HepG2 (cell line): Measurements from ENCODE around the gene CCBE1.

ENCODE experiments used
- NFE2L2 ChIP-seq: fragments of 150-350 bp; IDR thresholded peaks from 2 replicates; pipeline ENCODE4 v1.6.1; 2014; ENCODE audit warnings: low read length
- POLR2A ChIP-seq, 2 experiments: IDR thresholded peaks; 2 replicates each; pipeline ENCODE4 v1.6.1; 2011; ENCODE audit warnings: low read depth in 2 of 2, low read length in 2 of 2, mild to moderate bottlenecking in 1 of 2, moderate library complexity in 1 of 2; ENCODE audit not compliant: insufficient read depth in 1 of 2
- SALL2 ChIP-seq: sonication (generic); formaldehyde crosslinking; IDR thresholded peaks from 2 replicates; pipeline ENCODE4 v1.8.1; 2023; ENCODE audit warnings: mild to moderate bottlenecking, missing genetic modification reagents, inconsistent platforms
- SMAD1 ChIP-seq: sonication (generic); formaldehyde crosslinking; IDR thresholded peaks from 2 replicates; pipeline ENCODE4 v1.4.0; 2020; ENCODE audit warnings: missing genetic modification reagents, low read depth, mild to moderate bottlenecking, borderline replicate concordance
- STAG1 ChIP-seq: sonication (generic); formaldehyde crosslinking; IDR thresholded peaks from 2 replicates; pipeline ENCODE4 v1.4.0; 2020; ENCODE audit warnings: missing genetic modification reagents
- ZNF207 ChIP-seq: fragments of 450-650 bp; IDR thresholded peaks from 2 replicates; pipeline ENCODE4 v1.6.1; 2016; ENCODE audit warnings: antibody characterized with exemption, borderline replicate concordance
- ZNF274 ChIP-seq: sonication (generic); formaldehyde crosslinking; IDR thresholded peaks from 2 replicates; pipeline ENCODE4 v1.5.1; 2020; ENCODE audit warnings: mild to moderate bottlenecking, missing genetic modification reagents
- TF ChIP-seq, protein P1 (sequence below): sonication (generic); formaldehyde crosslinking; IDR thresholded peaks from 2 replicates; pipeline ENCODE4 v1.4.0; 2020; ENCODE audit warnings: mild to moderate bottlenecking, low read depth, missing genetic modification reagents

DNA sequence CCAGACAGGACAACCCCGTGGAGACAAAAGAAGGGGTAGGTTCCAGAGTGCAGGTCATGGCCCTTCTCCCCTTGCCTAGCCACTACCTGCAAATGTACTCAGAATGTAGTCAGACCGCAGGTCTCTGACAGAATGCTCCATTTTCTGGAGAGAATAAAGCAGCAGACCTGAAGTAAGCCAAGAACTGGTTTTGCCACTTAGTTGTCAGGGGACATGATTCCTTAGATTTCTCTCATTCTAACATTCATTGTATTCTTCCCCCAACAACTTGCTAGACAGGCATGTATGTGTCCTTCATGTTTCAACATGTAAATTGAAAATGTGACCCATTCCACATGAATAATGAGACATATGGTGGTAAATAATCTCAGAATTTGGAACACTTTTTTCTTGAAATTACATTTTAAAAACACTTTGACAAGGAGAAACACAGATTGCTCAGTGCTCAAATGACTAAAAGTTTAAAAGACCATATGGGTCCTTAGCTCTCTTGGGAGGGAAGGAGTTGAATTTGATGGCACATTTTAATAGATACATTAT lies 142.4 kb downstream of the CCBE1 start:
- TF ChIP-seq ZNF274 (CRISPR knock-in tag) (no peak), ZNF207 (no peak), SALL2 (CRISPR knock-in tag) (no peak), NFE2L2 (no peak), POLR2A (IDR thresholded peaks at IDR 0.05; ENCODE audit: insufficient read depth in 1 of 2, low read depth in 2 of 2, low read length in 2 of 2) (no peak), SMAD1 (CRISPR knock-in tag) (no peak), STAG1 (CRISPR knock-in tag) (no peak)
- TF ChIP-seq, protein P1, sequence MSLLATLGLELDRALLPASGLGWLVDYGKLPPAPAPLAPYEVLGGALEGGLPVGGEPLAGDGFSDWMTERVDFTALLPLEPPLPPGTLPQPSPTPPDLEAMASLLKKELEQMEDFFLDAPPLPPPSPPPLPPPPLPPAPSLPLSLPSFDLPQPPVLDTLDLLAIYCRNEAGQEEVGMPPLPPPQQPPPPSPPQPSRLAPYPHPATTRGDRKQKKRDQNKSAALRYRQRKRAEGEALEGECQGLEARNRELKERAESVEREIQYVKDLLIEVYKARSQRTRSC (CRISPR knock-in tag) = no peak
